ENCODE data around the gene HMCES.

The HMCES gene

DNA sequence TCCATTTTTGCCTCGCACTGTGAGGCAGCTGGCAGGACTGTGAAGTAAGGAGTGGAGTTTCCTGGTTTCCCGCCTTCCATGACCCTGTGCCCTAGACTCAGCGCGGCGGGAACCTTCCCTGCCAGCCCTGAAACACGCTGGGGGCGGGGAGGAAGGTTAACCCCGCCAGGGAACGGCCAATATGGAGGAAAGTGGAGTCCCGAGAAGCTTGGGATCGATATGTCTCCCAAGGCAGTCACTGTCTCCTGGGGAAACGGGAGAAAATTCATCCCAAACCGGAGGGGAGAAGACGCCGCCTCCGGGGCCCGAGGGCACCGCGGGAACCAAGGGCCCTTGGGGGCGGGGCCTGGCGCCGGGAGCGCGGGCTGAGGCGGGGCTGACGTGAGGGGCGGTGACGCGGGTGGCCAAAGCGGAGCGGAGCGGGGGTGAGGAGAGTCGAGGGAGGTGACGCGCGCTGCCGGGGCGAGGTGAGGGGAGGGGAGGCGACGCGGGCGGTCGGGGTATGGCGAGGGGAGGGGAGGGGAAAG is at the start of gene HMCES:
HMCES (plus strand) TSS at position 432 of the 527 bp plus-strand sequence. CDS start 863 bp downstream, outside the sequence.
- DNase-seq = peak; percentile 95

- no peak for DNase-seq
These were observed 49.6 kb upstream of the HMCES start for GRCh38 chr3:129228891-129229585.

- peak; percentile 17 for DNase-seq
These were observed 48.2 kb upstream of the HMCES start for GRCh38 chr3:129230311-129231019.

DNA sequence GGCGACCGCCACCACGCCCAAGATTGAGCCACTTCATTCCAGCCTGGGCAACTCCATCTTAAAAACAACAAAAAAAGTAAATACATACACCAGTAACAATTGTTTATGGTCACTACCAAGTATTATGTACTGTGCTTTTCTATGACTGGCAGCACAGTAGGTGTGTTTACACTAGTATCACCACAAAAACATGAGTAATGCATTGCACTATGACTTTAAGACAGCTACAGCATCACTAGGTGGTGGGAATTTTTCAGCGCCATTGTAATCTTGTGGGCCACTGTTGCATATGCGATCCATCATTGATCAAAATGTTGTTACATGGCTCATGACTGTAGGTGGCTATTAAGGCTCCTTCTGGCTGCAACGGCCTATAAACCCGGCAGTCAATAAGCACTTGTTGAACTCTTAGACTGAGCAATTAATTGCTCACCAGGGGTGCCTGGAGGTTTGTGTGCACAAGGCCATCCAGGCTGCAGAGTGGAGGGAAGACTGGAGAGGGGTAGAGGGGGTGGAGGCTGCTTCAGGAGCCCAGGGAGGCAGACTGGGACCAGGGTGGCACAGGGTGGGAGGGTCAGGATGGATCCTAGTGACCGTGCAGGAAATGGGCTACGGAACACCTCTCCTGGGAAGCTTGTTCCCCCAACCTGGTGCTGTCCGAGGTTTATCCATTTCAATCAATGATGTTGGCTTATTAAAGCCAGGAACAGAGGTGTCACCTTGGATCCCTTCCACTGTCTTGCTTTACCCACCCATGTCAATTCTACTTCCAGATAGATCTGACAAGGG is 47.1 kb upstream of the HMCES start:
- DNase-seq = no peak

DNA sequence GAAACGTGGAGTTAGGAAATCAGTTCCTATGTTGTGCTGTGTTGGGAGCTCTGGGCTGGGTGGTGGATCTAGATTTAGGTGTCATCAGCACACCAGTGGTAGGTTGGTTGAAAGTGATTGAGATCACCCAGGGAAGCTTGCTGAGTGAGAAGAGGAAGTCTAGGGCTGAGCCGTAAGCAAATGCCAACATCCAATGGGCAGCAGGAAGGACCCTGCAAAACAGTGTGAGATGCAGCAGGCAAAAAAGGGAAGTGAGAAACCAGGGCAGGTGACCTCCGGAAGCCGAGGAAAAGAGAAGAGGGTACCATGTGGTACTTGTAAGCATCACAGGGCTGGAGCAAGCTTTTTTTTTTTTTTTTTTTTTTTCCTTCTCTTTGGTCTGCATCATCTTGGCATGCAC is 45.1 kb upstream of the HMCES start:
- DNase-seq = peak; percentile 43

GRCh38 chr3:129234441-129234840 is 44.2 kb upstream of the HMCES start:
- no peak for DNase-seq

- no peak for DNase-seq
These were observed 43.2 kb upstream of the HMCES start for GRCh38 chr3:129235344-129235917.

DNA sequence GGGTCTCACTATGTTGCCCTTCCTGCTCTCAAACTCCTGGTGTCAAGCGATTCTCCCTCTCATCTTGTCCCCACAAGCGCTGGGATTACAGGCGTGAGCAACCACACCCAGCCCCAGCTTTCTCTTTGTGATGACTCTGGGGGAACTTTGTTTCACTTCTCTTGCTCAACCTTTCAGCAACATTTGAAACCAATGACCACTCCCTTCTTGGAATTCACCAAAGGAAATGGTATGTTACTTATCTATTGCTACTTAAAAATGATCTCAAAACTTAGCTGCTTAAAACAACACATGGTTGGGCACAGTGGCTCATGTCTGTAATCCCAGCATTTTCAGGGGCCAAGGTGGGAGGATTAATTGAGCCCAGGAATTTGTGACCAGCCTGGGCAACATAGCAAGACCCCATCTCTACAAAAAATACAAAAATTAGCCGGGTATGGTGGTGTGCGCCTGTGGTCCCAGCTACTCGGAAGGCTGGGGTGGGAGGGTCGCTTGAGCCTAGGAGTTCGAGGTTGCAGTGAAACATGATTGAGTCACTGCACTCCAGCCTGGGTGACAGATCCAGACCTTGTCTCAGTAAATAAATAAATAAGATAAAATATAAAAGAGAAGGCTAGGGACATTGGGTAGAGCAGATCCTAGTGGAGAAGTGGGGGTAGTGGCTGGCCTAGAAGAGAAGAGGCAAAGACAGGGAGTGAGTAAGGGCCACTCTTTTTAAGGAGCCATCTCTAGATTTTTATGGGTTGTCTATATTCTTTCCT is 39.5 kb upstream of the HMCES start:
- DNase-seq = peak; percentile 41

DNA sequence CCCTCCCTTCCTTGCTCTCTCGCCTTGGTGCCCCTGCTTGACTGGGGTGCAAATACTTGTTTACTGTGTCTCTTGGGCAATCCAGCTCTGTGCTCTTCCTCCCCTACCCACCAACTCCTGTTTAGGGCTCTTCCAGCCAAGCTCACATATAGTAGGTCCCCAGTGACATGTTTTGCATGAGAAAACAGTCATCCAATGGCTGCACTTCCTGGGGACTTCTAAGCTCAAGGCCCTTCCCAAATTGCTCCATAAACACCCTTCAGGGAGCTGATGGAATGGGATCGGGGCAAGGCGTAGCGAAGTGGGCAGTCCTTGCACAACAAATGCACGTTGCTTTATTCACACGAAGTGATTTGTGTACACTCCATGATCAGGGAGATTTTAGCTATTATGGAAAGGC is 38.7 kb upstream of the HMCES start:
- no peak for DNase-seq

- no peak for DNase-seq
These were observed 38.2 kb upstream of the HMCES start for GRCh38 chr3:129240436-129240835.

DNA sequence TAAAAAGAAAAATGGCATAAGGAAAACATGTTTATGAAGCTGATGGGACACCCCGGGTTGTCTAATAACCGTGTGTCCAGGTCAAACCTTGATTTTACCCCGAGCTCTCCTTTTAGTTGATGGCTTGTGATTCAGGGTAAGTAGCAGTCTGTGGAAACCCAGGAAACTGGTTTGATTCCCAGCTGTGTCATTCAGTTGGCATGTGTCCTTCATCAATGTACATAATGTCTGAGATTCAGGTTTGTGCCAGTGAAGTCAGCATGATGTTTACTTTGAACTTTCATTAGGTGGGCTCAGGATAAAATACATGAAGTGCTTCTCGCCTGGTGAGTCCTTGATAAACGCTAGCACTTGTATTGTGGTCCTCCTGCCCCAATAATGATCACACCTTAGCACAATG is 33.5 kb upstream of the HMCES start:
- DNase-seq = no peak

- DNase-seq = peak; percentile 87
These were observed 32.9 kb upstream of the HMCES start for GRCh38 chr3:129245641-129246306.

DNA sequence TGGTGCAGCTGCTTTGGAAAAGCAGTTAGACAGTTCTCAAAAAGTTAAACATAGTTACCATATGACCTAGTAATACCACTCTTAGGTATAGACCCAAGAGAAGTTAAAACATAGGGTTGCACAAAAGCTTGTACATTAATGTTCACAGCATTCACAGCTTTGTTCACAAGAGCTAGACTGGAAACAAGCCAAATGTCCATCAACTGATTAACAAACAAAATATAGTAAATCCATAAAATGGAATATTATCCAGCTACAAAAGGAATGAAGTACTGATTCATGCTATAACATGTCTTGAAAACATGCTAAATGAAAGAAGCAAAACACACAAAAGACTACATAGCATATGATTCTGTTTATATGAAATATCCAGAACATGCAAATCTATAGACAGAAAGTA is 32.0 kb upstream of the HMCES start:
- no peak for DNase-seq

DNA sequence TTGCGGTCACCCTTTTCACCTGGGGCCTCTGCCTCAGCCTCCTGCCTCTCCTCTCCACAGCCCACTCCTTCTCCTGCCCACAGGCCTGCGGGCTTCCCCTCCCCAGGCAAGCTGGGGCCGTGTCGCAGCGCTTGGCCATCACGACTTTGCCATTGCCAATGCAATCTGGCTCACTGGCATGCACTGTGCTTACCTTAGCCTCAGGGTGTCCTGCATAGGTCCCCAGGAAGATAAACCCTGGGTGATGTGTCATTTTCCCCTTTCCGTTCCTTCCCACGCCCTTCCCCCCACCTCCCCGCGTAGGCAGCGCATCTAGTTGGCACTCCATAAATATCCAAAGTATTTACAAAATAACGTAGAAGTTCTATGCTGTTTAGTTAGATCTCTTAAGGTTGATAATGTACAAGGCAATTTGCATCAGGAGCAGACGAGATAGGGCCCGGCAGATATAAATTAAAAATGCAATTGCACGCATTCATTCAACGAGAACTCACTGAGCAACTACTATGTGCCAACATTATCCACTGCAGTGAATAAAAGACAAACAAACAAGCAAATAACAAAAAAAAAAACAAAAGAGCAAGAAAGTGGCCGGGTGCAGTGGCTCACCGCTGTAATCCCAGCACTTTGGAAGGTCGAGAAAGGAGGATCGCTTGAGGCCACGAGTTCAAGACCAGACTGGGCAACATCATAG is 30.2 kb upstream of the HMCES start:
- no peak for DNase-seq

GRCh38 chr3:129249284-129250065 is 29.2 kb upstream of the HMCES start, which contains the start of gene COPG1:
COPG1 (plus strand) TSS chr3:129249606; CDS start chr3:129249710, 104 bp downstream.
- DNase-seq = peak; percentile 91

- DNase-seq = no peak
These were observed 25.9 kb upstream of the HMCES start for GRCh38 chr3:129252748-129253147.

- no peak for DNase-seq
These were observed 24.0 kb upstream of the HMCES start for GRCh38 chr3:129254536-129255230.

- no peak for DNase-seq
These were observed 22.4 kb upstream of the HMCES start for GRCh38 chr3:129256270-129256669.

GRCh38 chr3:129257609-129258008 is 21.1 kb upstream of the HMCES start:
- no peak for DNase-seq
